Activated T-cell treated with anti-CD3 and anti-CD28 coated beads, Interleukin-2, amount 50 U/mL, for 72 hours (primary cell): ENCODE results near the gene TSEN34. TPM values are rescaled to one million over a fixed set of nuclear protein-coding genes. Genes with fewer than 3 reads are reported as not detected.

Experiments
- total RNA-seq, 2 donors: library from RNA; stranded (reverse); gene quantifications; one replicate each; pipeline ENCODE4 v1.2.3, GENCODE V29; 2022

Gene TSEN34
- total RNA-seq, 2 donors from 2014 or later, result 11.0 to 17.5 TPM

Other genes with a start within 250 kb of the TSEN34 start
- under 1 TPM in 1 of 2 donors, not detected in 1; 0.02 TPM for gene CACNG8, start 228.4 kb upstream of the TSEN34 start, total RNA-seq
- not detected for gene CACNG6, start 199.7 kb upstream of the TSEN34 start, total RNA-seq
- not detected for gene VSTM1, start 127.4 kb upstream of the TSEN34 start, total RNA-seq
- gene TARM1, start 109.9 kb upstream of the TSEN34 start, total RNA-seq, result not detected
- gene OSCAR, start 90.5 kb upstream of the TSEN34 start, total RNA-seq, result 1 to 10 TPM; 1.1 to 2.3 TPM
- 10 to 100 TPM; 40.6 to 52.6 TPM for gene NDUFA3, start 88.5 kb upstream of the TSEN34 start, total RNA-seq
- 10 to 100 TPM; 36.0 to 38.8 TPM for gene TFPT, start 75.7 kb upstream of the TSEN34 start, total RNA-seq
- gene PRPF31, start 75.6 kb upstream of the TSEN34 start, total RNA-seq, result 10 to 100 TPM; 55.0 to 55.6 TPM
- gene CNOT3, start 53.5 kb upstream of the TSEN34 start, total RNA-seq, result 100 to 1,000 TPM in 1 of 2 donors, 10 to 100 TPM in 1; 84.5 to 107 TPM
- 1 to 10 TPM; 2.9 to 3.7 TPM for gene LENG1, start 31.6 kb upstream of the TSEN34 start, total RNA-seq
- under 1 TPM; 0.24 to 0.63 TPM for gene TMC4, start 18.1 kb upstream of the TSEN34 start, total RNA-seq
- gene MBOAT7, start 1.7 kb upstream of the TSEN34 start, total RNA-seq, result 10 to 100 TPM; 60.3 to 71.0 TPM
- 1,000 to 10,000 TPM; 1,618 to 1,817 TPM for gene RPS9, start 9.6 kb downstream of the TSEN34 start, total RNA-seq
- gene LILRB3, start 31.7 kb downstream of the TSEN34 start, total RNA-seq, result 1 to 10 TPM in 1 of 2 donors, under 1 TPM in 1; 0.31 to 1.2 TPM
- not detected for gene LILRA6, start 51.5 kb downstream of the TSEN34 start, total RNA-seq
- gene LILRB5, start 66.0 kb downstream of the TSEN34 start, total RNA-seq, result under 1 TPM in 1 of 2 donors, not detected in 1; 0.12 TPM
- gene LILRB2, start 89.8 kb downstream of the TSEN34 start, total RNA-seq, result not detected
- not detected for gene LILRA5, start 121.9 kb downstream of the TSEN34 start, total RNA-seq
- gene LILRA4, start 147.9 kb downstream of the TSEN34 start, total RNA-seq, result not detected
- gene LAIR1, start 173.6 kb downstream of the TSEN34 start, total RNA-seq, result 1 to 10 TPM; 3.5 to 8.3 TPM
- gene TTYH1, start 224.2 kb downstream of the TSEN34 start, total RNA-seq, result under 1 TPM; 0.32 to 0.41 TPM